ENCODE data around the gene THADA.
"Not testable (repeated sequence)": the region's sequence is repeated elsewhere in the genome, so short reads cannot be mapped to it uniquely, and the experiment has no call there.

Gene THADA

DNA sequence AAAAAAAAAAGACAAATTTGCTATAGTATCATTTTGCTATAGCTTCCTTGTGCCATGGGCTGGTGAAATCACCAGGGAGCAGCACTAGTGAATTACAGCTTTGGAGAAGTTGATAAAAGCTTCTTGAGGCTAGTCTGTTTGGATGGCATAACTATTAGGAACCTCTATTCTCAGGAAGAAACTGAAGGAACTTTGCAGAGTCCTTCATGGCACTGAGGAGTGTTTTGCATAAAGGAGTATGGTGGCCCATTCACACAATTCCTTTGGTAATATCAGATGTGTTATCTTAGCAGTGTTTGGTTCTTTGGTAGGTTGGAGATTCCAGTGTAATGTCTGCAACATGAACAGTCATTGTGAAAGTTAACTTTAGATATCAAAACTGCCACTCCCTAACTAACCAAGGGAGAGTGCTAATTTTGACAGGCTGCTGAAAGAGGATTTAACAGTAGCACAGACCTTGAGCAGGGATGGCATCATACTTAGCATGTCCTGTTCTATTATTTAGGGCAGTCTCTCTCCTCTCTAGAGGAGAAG, 292.8 kb downstream of the THADA start:
- DNase-seq (ENCODE audit: low read depth, low spot score), result no peak

GRCh38 chr2:43302182-43302960, 293.5 kb downstream of the THADA start:
- DNase-seq (ENCODE audit: low read depth, low spot score), result no peak

- DNase-seq (ENCODE audit: low read depth, low spot score), result no peak
These were observed 294.9 kb downstream of the THADA start for GRCh38 chr2:43300781-43301583.

- DNase-seq (ENCODE audit: low read depth, low spot score), result no peak
These were observed 295.6 kb downstream of the THADA start for GRCh38 chr2:43300222-43300621.

DNA sequence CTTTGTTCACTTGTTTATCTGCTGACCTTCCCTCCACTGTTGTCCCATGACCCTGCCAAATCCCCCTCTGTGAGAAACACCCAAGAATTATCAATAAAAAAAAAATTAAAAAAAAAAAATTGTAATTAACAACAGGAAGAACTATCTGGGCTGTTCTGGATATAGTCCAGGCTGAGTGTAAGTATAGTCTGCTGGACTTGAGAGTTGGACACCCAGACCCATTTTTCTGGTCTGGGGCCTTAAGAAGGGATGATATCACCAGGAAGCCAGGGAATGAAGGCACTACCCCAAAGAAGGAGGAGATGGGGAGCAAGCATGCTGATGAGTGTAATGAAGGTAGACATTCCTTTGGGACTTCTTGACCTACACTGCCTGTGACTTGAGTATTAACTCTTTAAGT, 297.3 kb downstream of the THADA start:
- DNase-seq (ENCODE audit: low read depth, low spot score), result no peak

DNA sequence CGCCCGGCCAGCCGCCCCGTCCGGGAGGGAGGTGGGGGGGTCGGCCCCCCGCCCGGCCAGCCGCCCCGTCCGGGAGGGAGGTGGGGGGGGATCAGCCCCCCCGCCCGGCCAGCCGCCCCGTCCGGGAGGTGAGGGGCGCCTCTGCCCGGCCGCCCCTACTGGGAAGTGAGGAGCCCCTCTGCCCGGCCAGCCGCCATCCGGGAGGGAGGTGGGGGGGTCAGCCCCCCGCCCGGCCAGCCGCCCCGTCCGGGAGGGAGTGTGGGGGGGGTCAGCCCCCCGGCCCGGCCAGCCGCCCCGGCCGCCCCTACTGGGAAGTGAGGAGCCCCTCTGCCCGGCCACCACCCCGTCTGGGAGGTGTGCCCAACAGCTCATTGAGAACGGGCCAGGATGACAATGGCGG, 298.1 kb downstream of the THADA start:
- not testable (repeated sequence) for DNase-seq (ENCODE audit: low read depth, low spot score)

- no peak for DNase-seq (ENCODE audit: low read depth, low spot score)
These were observed 300.8 kb downstream of the THADA start for GRCh38 chr2:43294973-43295603.

DNA sequence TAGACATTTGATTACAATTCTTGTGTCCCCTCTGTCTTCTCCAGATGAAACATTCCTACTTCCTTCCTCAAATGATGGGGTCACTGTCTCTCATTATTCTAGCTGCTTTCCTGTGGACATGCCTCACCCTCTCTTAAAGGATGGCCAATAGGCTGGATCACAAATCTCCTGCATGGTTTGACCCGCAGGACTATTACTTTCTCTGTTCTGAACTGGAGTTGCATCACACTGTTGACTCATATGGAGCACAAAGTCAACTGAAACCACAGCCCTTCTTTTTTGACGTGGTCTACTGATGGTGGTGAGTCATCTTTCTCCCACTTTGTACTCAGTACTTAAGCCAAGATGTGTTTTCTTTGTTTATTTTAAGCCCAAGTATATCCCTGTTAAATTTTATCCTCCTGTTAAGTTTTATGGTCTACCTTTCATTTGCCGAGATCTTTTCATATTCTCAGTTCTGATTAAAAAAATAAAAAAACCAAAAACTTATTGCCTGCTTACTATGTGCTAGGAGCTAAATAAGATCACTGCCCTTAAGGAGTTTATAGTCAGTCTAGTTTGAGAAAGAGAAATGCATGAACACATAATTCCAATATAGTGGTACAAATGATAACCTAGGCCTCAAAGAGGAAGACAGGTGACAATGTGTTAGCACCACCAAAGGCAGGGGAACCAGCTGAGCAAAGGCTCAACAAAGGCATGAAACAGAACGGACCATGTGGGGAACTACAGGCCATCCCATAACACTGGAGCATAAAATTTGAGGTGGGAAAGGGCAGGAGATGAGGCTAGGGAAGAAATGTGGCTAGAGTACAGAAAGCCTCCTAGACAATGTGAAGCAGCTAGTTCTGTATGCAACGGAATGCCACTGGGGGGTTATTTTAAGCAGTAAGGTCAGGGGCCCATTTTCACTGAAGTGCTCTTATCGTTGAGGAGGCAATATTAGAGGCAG, 301.8 kb downstream of the THADA start:
- peak; percentile 12 for DNase-seq (ENCODE audit: low read depth, low spot score)

- no peak for DNase-seq (ENCODE audit: low read depth, low spot score)
These were observed 302.7 kb downstream of the THADA start for GRCh38 chr2:43292851-43293743.

DNA sequence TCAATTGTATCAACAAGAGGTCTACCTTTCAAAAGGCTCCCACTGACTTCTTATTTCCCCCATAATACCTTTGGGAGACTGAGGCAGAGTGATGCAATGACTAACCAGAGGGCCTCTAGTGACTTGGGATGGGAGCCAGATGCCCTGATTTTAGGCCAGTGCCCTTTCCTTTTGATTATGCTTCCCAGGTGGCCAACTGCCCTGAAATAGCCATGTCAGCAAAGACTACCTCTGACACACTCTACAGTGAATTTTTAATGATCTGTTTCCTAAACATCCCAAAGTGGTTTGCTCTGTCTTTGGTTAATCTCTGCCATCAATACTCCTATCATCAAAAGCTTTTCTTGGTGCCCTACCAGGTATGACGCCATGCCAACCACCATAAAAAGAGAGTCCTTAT, 303.5 kb downstream of the THADA start:
- DNase-seq (ENCODE audit: low read depth, low spot score), result no peak

GRCh38 chr2:43289331-43289730, 306.5 kb downstream of the THADA start:
- DNase-seq (ENCODE audit: low read depth, low spot score), result no peak

DNA sequence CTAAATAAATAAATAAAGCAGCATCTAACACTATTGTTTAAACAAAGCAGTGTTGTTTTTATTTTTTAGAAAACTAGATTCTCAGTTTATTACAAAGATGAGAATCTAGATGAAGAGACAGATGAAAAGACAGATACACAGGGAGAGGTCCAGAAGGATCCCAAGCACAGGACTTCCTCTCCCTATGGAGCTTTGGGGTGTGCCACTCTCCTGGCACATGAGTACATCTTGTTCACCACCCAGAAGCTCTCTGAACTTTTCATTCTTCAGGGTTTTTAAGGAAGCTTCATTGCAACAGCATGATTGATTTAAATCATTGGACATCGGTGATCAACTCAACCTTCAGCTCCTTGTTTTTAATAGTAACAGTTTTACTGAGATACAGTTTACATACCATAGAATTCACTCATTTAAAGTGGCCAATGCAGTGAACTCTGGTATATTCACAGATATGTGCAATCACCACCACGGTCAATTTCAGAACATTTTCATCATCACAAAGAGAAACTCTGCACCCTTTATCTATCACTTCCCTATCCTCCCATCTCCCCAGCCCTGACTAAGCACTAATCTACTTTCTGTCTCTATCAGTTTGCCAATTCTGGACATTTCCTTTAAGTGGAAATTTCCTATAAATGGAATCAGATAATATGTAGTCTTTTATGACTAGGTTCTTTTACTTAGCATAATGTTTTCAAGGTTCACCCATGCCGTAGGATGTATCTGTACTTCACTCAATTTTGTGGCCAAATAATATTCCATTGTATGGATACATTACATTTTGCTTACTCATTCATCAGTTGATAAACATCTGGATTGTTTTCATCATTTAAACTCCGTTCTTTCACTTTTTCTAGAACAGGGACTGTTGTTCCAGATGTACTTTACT, 307.2 kb downstream of the THADA start:
- no peak for DNase-seq (ENCODE audit: low read depth, low spot score)

- no peak for DNase-seq (ENCODE audit: low read depth, low spot score)
These were observed 309.9 kb downstream of the THADA start for GRCh38 chr2:43285987-43286386.

- no peak for DNase-seq (ENCODE audit: low read depth, low spot score)
These were observed 310.9 kb downstream of the THADA start for GRCh38 chr2:43284967-43285366.

- not testable (repeated sequence) for DNase-seq (ENCODE audit: low read depth, low spot score)
These were observed 311.5 kb downstream of the THADA start for GRCh38 chr2:43284347-43284746.

GRCh38 chr2:43280994-43281393, 314.8 kb downstream of the THADA start:
- no peak for DNase-seq (ENCODE audit: low read depth, low spot score)

- no peak for DNase-seq (ENCODE audit: low read depth, low spot score)
These were observed 316.5 kb downstream of the THADA start for GRCh38 chr2:43279317-43279840.

DNA sequence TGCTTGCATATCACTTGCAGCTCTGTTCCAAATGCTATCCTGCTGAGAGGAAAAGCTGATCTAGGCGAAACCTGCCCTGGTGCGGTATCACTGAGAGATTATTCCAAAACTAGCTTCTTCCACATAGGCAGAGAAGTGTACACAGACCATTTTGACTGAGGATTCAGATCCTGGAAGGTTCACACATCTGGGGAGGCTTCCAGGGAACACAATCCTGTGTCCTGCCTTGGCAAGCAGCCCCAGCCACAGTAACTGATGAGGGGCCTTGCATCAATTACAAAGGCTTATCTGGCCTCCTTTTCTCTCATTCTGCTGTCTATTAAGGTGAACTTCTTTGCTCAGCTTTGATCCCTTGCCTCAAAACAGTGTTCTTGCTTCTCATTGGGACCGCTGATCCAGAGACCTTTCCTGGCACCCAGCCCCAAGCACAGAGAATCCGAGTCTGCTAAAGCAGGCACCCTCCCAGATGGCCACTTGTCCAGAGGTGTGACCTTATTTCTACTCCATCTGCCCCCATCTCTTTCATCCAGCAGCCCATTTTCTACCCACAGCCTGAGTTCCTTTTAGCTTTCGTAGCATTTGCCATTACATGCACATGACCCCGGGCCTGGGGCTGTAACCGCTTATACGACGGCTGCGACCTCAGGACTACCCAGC, 317.1 kb downstream of the THADA start:
- DNase-seq (ENCODE audit: low read depth, low spot score), result no peak
